ENCODE data around the gene MGAT5.

The MGAT5 gene

GRCh38 chr2:134432435-134432883 is 178.6 kb downstream of the MGAT5 start:
- no peak for FAIRE-seq

- FAIRE-seq = no peak
Measured at GRCh38 chr2:134433469-134433868, 179.6 kb downstream of the MGAT5 start.

DNA sequence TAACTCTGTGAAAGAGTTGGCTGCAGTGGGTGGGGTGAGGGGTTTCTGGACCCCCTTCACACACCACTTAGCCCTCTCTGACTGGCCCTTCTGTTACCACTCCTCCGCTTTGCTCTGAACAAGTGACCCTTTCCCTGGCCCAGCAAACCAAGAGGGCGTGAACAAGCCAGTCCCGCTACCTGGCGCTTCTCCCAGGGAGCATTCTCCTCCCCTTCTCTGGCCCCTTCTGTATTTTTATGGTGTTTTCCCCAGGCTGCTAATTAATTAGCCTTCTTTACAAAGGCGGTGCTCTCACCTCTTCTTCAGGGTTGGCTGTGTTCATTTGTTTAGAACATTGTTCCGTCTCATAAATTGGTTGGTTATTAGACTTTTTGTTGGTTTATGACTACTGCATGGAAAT is 180.1 kb downstream of the MGAT5 start:
- FAIRE-seq = no peak

GRCh38 chr2:134435505-134435904 is 181.6 kb downstream of the MGAT5 start:
- no peak for FAIRE-seq

- FAIRE-seq = no peak
Measured at GRCh38 chr2:134435936-134436335, 182.1 kb downstream of the MGAT5 start.

DNA sequence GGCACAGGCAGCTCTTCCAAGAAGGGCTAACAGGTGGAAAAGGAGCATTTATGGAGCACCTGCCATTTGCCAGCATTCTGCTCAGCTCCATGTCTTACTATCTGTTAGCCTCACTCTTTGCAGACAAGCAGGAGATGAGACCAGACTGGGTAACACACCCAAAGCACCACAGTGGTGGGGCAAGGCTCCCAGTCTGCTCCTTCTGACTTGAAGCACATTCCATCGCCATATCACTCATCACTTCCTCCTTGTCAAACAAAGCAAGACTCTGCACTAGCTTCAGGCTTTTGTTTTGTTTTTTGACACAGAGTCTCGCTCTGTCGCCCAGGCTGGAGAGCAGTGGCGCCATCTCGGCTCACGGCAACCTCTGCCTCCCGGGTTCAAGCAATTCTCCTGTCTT is 182.8 kb downstream of the MGAT5 start:
- no peak for FAIRE-seq

DNA sequence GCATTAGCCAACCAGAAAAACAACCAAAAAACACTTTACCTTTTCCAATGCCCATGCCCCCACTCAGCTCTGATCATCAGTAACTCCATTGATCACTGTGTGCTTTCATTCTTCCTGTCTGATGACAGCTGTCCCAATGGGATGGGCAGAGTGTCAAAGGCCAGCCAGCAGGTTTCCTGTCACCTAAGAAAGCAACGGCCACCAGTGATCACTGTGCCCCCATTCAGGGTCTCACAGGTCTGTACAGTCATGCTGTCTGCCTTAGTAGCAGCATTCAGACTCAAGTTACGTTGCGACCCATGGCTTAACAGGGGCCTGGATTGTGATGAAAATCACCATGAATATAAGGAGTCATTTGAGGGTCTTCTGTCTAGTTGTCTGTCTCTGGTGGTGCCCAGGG is 184.5 kb downstream of the MGAT5 start:
- FAIRE-seq = no peak

- no peak for FAIRE-seq
Measured at GRCh38 chr2:134440336-134440909, 186.6 kb downstream of the MGAT5 start.

DNA sequence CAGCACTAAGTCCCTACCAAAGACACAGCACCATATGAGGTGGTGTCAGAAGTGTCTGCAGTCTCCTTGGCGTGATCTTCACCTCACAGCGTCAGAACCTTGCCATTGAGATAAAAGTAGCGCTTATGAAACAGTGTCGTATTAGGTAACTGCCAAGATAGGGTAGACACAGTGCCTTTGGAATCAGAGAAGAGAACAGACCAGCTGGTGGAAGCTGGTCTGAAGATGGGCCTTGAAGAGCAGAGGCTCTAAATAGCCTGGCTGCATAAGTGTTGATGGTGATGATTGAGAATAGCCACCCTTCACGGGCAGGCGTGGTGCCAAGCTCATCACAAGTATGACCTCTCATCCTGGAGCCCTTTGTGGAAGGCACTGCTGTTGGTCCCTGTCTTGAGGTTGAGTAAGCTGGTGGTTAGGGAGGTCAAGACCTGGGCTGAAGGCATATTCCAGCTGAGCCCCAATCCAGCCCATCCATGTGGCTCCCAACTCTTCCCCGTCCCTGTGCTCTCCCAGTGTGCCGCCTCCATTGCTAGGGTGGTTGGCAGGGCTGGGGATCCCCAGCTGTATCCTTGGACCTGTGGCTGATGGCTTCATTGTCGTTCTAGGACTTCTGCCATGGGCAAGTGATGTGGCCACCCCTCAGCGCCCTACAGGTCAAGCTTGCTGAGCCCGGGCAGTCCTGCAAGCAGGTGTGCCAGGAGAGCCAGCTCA is 187.4 kb downstream of the MGAT5 start:
- FAIRE-seq = no peak

DNA sequence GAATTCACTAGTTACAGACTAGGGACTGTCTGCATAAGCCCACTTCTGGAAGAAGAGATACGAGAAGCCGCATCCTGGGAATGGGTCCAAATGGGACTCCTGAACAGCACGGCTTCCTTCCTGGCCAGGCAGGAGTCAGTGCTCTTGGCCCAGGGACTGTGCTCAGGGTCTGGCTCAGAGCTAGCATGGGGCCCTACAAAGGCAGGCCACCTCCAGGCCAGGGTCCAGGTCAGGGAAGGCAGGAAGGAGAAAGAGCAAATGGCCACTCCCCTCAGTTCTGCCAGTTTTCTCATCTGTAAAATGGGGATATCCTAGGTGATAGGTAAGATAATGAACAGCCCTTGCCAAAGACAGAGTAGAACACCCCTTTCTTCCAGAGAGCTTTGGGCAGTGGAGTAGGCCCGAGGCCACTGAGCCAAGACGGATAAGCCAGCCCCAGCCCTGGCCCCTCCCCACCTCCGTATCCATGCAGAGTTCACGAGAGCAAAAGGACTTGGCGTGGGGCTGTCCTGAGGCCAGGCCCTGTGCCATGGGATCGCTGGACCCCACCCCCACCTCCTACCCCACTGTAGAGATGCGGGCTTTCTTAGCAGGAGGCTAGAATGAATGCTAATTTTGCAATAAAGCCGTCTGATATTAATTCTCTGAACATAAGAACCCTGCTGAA is 190.1 kb downstream of the MGAT5 start:
- no peak for FAIRE-seq

DNA sequence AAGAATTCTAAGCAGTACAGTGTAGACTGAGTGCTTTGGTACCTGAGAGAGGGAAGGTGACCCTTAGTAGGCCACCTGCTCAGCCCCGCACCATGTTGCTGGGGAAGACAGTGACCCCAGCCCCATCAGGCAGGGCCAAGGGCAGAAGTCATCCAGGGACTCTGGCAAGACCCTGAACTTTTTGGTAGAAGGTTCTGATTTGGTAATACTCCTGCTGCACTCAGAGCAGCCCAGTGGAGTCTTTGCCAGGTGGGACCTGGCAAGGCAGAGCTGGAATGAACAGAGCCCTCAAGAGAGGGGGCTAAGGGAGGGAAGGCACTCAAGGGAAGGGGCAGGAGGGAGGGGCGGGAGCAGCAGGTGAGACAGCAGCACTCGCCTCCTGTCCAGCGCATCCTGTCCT is 191.2 kb downstream of the MGAT5 start:
- FAIRE-seq = no peak

DNA sequence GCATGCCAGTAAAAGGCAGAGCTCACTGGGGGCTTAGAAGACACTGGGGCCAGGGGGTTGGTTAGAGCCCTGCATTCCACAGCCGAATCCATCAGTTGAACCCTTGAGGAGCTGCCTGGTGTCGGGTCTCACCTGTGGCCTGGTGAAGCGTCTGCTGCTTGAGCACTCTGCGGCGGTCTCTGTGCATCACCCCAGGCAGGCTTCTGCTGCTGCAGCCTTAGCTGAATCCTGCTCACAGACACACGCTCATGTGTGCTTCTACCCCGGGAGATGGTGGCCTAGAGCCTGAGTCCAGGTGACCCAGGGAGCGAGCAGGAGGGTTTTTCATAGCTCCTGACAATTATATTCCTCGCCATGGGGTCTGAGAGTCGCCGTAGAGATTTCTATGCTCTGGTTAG is 192.1 kb downstream of the MGAT5 start:
- no peak for FAIRE-seq

DNA sequence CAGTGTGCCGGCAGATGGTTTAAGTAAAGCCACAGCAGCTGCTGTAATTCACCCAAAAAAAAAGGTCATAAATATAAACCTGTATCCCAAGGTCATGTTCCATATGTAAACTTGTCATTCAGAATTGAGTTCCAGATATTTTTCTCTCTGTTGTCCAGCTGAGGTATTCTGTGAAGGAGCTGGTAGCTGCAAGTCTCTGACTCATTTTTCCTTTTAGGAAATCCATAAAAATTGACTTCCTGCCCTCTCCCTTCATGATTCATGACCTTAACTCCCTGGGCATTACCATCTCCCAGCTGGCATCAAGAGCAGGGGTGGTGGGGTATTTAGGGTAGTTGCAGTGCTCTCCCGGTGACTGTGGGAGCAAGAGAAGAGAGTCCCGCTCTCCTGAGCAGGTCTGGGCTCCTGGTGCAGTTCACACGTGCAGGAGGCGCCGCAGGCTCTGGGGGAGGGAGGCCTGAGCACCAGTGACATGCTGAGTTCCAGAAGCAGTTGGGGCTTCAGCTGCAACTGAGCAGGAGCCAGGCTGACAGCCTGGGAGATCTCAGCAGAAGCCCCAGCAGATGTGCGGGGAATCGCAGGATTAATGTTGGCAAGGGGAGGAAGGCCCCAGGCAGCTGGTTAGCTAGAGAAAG is 192.6 kb downstream of the MGAT5 start:
- FAIRE-seq = no peak

- no peak for FAIRE-seq
Measured at GRCh38 chr2:134447669-134448068, 193.8 kb downstream of the MGAT5 start.

DNA sequence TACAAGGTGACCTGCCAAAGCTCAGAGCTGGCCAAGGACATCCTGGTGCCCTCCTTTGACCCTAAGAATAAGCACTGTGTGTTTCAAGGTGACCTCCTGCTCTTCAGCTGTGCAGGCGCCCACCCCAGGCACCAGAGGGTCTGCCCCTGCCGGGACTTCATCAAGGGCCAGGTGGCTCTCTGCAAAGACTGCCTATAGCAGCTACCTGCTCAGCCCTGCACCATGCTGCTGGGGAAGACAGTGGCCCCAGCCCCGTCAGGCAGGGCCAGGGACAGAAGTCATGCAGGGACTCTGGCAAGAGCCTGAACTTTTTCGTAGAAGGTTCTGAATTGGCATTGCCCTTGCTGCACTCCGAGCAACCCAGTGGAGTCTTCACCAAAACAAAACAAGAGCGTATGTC is 194.8 kb downstream of the MGAT5 start:
- no peak for FAIRE-seq

DNA sequence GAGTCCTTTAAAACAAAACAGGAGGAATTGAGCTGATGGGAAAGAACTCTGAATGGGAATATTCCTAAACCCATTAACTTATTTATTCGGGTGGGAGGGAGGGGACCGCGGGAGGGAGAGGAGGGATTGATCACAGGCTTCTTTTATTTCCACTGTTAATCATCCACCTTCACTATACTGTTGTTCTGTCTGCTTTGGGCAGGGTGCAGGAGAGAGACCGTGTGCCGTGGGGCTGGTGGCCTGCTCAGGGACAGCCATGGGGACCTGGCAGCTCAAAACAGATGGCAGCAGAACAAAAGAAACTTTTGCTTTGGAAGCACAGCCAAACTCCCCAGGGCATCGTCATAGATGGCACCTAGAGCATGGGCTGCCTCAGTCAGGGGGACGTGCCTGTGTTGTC is 195.3 kb downstream of the MGAT5 start:
- no peak for FAIRE-seq

DNA sequence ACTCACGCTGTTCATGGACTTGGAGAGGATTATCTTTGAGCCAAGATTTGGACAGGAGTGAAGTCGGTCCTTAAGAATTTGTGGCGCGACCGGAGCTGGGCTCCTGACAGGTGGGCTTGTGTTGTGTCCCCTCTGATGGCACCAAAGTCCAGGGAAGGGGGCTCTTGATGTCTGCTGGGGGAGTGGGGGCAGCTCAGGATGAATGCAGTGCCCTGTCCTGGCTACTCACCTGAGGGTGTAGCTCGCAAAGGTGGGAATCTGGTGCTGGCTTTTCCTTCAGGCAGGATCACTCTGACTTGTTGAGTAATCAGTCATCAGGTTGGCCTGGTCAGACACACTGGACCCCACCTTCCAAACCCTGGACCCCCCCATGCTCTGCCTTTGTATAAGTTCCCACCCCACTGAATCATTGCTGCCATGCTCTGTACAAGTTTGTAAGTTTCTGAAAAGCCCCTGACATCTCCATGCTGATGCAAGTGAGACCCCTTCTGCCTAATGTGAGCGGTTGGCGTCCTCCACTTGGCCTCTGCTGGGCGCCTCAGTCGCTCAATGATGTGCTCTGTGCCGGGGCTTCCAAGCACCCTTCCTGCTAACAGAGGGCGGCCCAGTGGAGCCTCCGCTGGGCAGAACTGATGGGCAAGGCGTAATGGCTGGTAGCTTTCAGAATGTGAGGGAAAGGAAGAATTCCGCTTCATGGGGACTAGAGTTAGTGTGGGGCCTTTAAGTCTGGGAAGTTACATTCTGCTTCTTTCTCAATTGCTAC is 196.1 kb downstream of the MGAT5 start:
- no peak for FAIRE-seq

DNA sequence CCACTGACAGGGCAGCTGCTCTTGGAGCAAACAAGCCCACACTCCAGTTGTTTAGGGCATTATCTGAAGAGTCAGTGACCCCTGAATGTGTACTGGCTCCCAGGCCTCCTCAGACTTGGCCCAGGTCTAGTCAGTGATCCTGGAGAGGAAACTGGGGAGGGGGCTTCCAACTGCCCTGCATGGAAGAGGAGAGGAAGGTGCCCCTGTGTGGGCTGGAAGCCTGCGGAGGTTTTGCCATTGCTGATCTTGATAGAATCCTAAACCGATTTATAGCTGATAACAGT is 197.4 kb downstream of the MGAT5 start:
- no peak for FAIRE-seq

DNA sequence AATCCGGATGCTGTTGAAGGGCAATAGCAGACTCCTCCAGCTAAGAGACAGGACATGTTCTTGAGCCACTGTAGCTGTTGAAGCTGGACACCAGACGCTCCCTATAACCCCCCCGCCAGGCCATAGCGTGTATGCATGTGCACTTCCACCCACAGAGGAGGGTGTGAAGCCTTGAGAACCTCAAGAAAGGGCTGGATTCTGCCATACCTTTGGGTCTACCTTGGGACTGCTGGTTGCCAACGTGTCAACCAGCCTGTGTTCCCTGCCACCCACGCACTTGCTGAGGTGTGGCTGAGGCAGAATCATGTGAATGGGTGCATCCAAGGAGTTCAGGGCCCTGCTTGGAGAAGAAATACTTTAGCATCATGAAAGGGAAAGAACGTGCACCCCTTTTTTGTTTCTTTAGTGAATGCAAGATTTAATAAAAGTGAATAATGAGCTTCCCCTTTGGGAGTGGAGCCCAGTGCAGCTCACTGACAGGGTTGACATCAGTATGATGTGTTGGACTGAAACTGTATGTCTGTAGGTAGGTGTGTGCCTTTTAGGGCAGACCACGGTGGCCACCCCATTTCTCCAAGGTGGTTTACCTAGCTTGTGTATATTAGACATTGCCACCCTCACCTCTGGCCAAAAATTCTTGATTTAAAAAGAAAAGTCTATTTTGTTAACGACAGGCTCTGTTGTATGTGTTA is 198.3 kb downstream of the MGAT5 start:
- FAIRE-seq = no peak

DNA sequence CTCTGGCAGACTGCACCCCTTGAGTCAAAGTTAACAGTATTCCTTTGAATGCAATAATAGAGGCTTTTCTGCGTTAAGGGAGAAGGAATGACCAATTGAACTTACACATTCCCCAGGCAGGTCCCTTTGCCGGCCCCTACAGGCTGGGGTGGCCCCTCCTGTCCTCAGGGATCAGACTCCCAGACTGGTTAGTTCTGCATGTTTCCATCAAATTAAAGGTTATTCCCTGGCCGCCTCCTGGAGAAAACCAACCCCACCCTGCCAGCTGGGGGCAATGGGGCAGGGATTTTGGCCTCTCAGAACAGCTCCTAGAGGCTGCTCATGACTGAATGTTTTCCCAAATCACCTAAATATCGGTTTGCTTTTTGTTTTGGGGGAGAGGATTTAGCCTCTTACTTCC is 199.6 kb downstream of the MGAT5 start:
- no peak for FAIRE-seq

DNA sequence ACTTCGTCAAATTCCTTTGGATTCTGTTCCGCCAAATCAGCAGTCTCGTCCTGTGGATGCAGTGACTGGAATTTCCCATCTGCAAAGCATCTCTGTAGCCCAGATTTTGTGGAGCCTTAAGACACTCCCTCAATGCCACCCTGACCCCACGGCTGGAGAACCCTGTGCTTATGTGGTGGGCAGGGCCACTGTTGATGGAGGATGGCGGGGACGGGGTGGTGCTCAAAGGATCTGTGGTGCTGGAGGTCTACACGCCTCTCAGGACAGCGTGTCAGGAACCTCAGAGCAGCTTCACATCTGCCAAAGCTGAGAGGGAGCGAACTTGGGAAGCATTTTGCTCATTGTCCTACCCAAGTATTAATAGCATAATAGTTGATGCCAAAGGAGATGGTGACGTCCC is 200.1 kb downstream of the MGAT5 start:
- FAIRE-seq = no peak

- no peak for FAIRE-seq
Measured at GRCh38 chr2:134454426-134454825, 200.6 kb downstream of the MGAT5 start.

DNA sequence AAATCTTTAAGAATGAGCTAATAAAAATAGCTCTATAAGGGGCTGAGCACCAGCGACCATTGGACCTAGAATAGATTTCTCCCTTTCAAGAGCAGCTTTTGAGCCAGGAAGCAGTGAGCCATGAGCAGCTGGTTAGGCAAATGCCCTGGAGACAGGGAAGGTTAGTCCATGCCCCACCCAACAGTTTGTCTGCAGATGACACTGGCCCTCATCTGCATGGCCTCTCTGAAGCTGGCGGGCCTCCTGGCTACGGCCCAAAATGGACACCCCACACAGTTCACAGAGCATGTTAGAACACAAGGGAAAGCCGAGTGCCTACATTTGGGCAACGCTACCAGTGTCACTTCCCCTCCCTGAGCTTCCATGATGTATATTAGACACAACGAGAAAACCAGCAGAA is 201.1 kb downstream of the MGAT5 start:
- FAIRE-seq = no peak
